ENCODE measurements around the gene CPNE2. TPM values are rescaled to one million over a fixed set of nuclear protein-coding genes. Genes with fewer than 3 reads are reported as not detected.

CPNE2 gene
- total RNA-seq, 1 experiment from 2014 or later: 43.4 TPM

DNA sequence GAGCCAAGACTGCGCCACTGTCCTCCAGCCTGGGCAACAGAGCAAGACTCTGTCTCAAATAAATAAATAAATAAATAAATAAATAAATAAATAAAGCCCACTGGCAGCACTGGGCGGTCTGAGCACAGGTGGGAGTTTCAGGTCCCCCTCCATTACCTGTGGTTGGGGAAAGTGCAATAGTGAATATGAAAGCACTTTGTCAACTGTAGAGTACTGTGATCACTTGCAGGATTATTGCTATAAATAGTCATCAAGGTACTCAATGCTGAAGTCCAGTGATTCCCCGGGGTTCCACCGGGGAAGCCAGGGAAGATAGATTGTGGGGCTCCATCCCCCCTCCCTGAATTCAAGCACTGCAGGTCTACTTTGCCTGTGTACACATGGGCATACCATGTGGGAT lies 42.7 kb upstream of the CPNE2 start:
- CTCF ChIA-PET: no interaction called here
- H3K27me3 ChIP-seq (ENCODE audit: control insufficient read depth, insufficient read depth, low read length): no peaks in the 10 kb centered on the region
- POLR2A ChIA-PET: no interaction called here
- TF ChIP-seq POLR2AphosphoS5 (IDR thresholded peaks at IDR 0.05; ENCODE audit: low read depth, low read length): no peak
- TF ChIP-seq SIN3A (IDR thresholded peaks at IDR 0.05; ENCODE audit: borderline replicate concordance, insufficient read depth, low read depth, low read length): no peak
- no peak for TF ChIP-seq TCF7L2 (IDR thresholded peaks at IDR 0.05; ENCODE audit: low read depth, low read length)
- TF ChIP-seq, protein P1, sequence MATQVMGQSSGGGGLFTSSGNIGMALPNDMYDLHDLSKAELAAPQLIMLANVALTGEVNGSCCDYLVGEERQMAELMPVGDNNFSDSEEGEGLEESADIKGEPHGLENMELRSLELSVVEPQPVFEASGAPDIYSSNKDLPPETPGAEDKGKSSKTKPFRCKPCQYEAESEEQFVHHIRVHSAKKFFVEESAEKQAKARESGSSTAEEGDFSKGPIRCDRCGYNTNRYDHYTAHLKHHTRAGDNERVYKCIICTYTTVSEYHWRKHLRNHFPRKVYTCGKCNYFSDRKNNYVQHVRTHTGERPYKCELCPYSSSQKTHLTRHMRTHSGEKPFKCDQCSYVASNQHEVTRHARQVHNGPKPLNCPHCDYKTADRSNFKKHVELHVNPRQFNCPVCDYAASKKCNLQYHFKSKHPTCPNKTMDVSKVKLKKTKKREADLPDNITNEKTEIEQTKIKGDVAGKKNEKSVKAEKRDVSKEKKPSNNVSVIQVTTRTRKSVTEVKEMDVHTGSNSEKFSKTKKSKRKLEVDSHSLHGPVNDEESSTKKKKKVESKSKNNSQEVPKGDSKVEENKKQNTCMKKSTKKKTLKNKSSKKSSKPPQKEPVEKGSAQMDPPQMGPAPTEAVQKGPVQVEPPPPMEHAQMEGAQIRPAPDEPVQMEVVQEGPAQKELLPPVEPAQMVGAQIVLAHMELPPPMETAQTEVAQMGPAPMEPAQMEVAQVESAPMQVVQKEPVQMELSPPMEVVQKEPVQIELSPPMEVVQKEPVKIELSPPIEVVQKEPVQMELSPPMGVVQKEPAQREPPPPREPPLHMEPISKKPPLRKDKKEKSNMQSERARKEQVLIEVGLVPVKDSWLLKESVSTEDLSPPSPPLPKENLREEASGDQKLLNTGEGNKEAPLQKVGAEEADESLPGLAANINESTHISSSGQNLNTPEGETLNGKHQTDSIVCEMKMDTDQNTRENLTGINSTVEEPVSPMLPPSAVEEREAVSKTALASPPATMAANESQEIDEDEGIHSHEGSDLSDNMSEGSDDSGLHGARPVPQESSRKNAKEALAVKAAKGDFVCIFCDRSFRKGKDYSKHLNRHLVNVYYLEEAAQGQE (IDR thresholded peaks at IDR 0.05; ENCODE audit: insufficient read depth in 1 of 2, low read depth in 2 of 2, low read length in 1 of 2): no peak
- TF ChIP-seq, protein P2, sequence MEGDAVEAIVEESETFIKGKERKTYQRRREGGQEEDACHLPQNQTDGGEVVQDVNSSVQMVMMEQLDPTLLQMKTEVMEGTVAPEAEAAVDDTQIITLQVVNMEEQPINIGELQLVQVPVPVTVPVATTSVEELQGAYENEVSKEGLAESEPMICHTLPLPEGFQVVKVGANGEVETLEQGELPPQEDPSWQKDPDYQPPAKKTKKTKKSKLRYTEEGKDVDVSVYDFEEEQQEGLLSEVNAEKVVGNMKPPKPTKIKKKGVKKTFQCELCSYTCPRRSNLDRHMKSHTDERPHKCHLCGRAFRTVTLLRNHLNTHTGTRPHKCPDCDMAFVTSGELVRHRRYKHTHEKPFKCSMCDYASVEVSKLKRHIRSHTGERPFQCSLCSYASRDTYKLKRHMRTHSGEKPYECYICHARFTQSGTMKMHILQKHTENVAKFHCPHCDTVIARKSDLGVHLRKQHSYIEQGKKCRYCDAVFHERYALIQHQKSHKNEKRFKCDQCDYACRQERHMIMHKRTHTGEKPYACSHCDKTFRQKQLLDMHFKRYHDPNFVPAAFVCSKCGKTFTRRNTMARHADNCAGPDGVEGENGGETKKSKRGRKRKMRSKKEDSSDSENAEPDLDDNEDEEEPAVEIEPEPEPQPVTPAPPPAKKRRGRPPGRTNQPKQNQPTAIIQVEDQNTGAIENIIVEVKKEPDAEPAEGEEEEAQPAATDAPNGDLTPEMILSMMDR (IDR thresholded peaks at IDR 0.05): no peak
- ATAC-seq (no peak), DNase-seq (ENCODE audit: low read depth, low spot score) (no peak)
- intact Hi-C loops (cut with micrococcal nuclease; ENCODE audit: unreplicated experiment): loop anchor here (10.0 kb wide), 1 partner anchor 85 kb away; the partner anchor contains the start of gene CETP
- H3K36me3 ChIP-seq (ENCODE audit: control insufficient read depth, insufficient read depth, low read length): no peaks in the 10 kb centered on the region
- BruUV-seq (replicated peaks): no TSS peak
- in situ Hi-C loops (cut with HindIII; ENCODE audit: low pct_unique_long_range_greater_than_20kb, low sequenced_read_pairs): no loop called here
- no peak overlapping the region for H3K27ac ChIP-seq (ENCODE audit: low read length)
- no peaks in the 10 kb centered on the region for H3K9me3 ChIP-seq (ENCODE audit: control insufficient read depth, insufficient read depth, low read depth, low read length)
- H3K4me1 ChIP-seq (ENCODE audit: control insufficient read depth, insufficient read depth, low read length): no peaks in the 10 kb centered on the region
- H3K4me3 ChIP-seq (ENCODE audit: low read depth in 2 of 2, low read length in 2 of 2): no peak overlapping the region

DNA sequence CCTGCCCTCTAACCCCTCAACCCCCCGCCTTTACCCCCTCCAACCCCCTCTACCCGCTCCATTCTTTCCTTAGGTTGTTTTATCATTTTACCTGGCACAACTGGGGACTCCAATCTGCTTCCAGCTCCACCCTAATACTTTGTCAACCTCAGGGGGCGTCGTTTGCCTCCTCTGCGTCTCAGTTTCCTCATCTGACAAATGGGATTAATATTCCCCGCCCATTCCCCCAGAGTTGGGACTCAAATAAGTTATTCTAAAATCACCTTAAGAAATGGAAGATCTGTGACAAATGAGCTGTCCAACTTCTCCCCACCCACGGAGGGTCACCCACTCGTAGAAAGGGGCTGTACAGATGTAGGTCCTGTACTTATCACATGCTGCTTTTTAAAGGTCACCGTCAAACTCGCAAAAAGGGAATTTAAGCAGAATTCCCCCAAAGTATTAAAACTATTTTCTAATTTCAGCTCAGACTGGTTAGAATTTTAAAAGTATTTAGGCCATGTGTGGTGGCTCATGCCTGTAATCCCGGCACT lies 40.6 kb upstream of the CPNE2 start:
- DNase-seq (ENCODE audit: low read depth, low spot score): no peak
- BruUV-seq (replicated peaks): no TSS peak
- POLR2A ChIA-PET: no interaction called here
- Histone ChIP-seq H3K27me3 (ENCODE audit: control insufficient read depth, insufficient read depth, low read length) (no peaks in the 10 kb centered on the region), H3K4me1 (ENCODE audit: control insufficient read depth, insufficient read depth, low read length) (no peaks in the 10 kb centered on the region), H3K27ac (ENCODE audit: low read length) (no peak overlapping the region), H3K36me3 (ENCODE audit: control insufficient read depth, insufficient read depth, low read length) (no peaks in the 10 kb centered on the region), H3K9me3 (ENCODE audit: control insufficient read depth, insufficient read depth, low read depth, low read length) (no peaks in the 10 kb centered on the region), H3K4me3 (ENCODE audit: low read depth in 2 of 2, low read length in 2 of 2) (no peak overlapping the region)
- no peak for ATAC-seq
- in situ Hi-C loops (cut with HindIII; ENCODE audit: low pct_unique_long_range_greater_than_20kb, low sequenced_read_pairs) (no loop called here), intact Hi-C loops (cut with micrococcal nuclease; ENCODE audit: unreplicated experiment) (no loop called here)
- TF ChIP-seq, protein P2 (IDR thresholded peaks at IDR 0.05): no peak
- CTCF ChIA-PET: no interaction called here
